Gastrocnemius medialis (tissue), 4 donors: ENCODE measurements around the gene GPR183. TPM values are rescaled to one million over a fixed set of nuclear protein-coding genes. Genes with fewer than 3 reads are reported as not detected.

ENCODE experiments used
- ATAC-seq, 2 donors: fragments of 150-250 bp; one replicate each; pipeline ENCODE4 v1.9.1; 2016
- DNase-seq, 2 donors: peaks; one replicate each; pipeline ENCODE4 v3.0.0-alpha.2; 2019
- H3K27ac ChIP-seq, 4 donors: fragments of 200-600 bp; sonication (generic); 1 replicate in 1 of 4; 2 replicates in 3 of 4; pipeline ENCODE4 v1.5.1; 2016 to 2018; ENCODE audit warnings: mild to moderate bottlenecking in 2 of 4, moderate library complexity in 1 of 4
- H3K27me3 ChIP-seq, 3 donors: fragments of 200-600 bp; sonication (generic) in 2 of 3; 1 replicate in 1 of 3; 2 replicates in 2 of 3; pipeline versions ENCODE4 v1.5.1 to v1.6.0; 2016 to 2019; ENCODE audit warnings: mild to moderate bottlenecking in 1 of 3, moderate library complexity in 1 of 3
- H3K36me3 ChIP-seq, 2 donors: fragments of 200-600 bp; sonication (generic) in 1 of 2; one replicate each; pipeline ENCODE4 v1.5.1; 2017 to 2018
- H3K4me1 ChIP-seq, 2 donors: fragments of 200-600 bp; sonication (generic) in 1 of 2; one replicate each; pipeline ENCODE4 v1.5.1; 2016 to 2017; ENCODE audit warnings: mild to moderate bottlenecking in 2 of 2
- H3K4me3 ChIP-seq, 4 donors: fragments of 200-600 bp; sonication (generic) in 3 of 4; 1 replicate in 1 of 4; 2 replicates in 3 of 4; pipeline ENCODE4 v1.5.1; 2016 to 2019; ENCODE audit warnings: mild to moderate bottlenecking in 2 of 4
- H3K9me3 ChIP-seq, 3 donors: fragments of 200-600 bp; sonication (generic) in 2 of 3; 1 replicate in 1 of 3; 2 replicates in 2 of 3; pipeline ENCODE4 v1.5.1; 2016 to 2019
- CTCF ChIP-seq, 5 experiments: fragments of 450-650 bp in 3 of 5; fragments of 200-600 bp in 2 of 5; sonication (generic) in 2 of 5; IDR thresholded peaks in 4 of 5; conservative IDR thresholded peaks in 1 of 5; 1 replicate in 4 of 5; 2 replicates in 1 of 5; pipeline ENCODE4 v1.5.1; 2016 to 2019; ENCODE audit warnings: antibody characterized with exemption in 5 of 5, mild to moderate bottlenecking in 3 of 5, moderate library complexity in 3 of 5
- POLR2A ChIP-seq, 2 donors: fragments of 450-650 bp; IDR thresholded peaks; one replicate each; pipeline ENCODE4 v1.6.1; 2017; ENCODE audit warnings: antibody characterized with exemption in 2 of 2, mild to moderate bottlenecking in 2 of 2, moderate library complexity in 2 of 2
- in situ Hi-C, 4 donors: fragments of 200-750 bp; cut with MboI; loops; one replicate each; pipeline versions ENCODE4 v1.15.0 to v1.8.0; 2017; ENCODE audit warnings: low sequenced_read_pairs in 4 of 4
- intact Hi-C: fragments of 100-400 bp; cut with DNase I; formaldehyde crosslinking; loops from one replicate; pipeline ENCODE4 v1.15.1; 2023; ENCODE audit warnings: low total_unique reads
- total RNA-seq, 4 donors: library from RNA; depleted of rRNA; stranded (reverse); fragments of >200 nt; gene quantifications; one replicate each; pipeline versions ENCODE4 v1.1.0 to v1.2.3, GENCODE V29; 2016

GPR183 gene
- total RNA-seq, 4 donors from 2014 or later = 0.49 to 3.4 (median 2.5) TPM

- in situ Hi-C loops = no loop called here
- peaks cover 11 to 21% of the 10 kb centered on the region in 2 donors for H3K4me1 ChIP-seq
- TF ChIP-seq CTCF (IDR thresholded peaks at IDR 0.05 in 4 of 5, conservative IDR thresholded peaks at IDR 0.05 in 1 of 5) (no peak), POLR2A (IDR thresholded peaks at IDR 0.05) (no peak)
- no peak for DNase-seq
- no peaks in the 10 kb centered on the region for H3K9me3 ChIP-seq
- no peak overlapping the region for H3K4me3 ChIP-seq
- H3K27ac ChIP-seq = peak overlapping the region; percentile 71 to 79 (median 76)
- peaks cover 0 to 6% of the 10 kb centered on the region in 2 donors for H3K36me3 ChIP-seq
- intact Hi-C loops = loop anchor here (10.0 kb wide), 1 partner anchor 89 kb away; no protein-coding TSS in a partner anchor
- no peak for ATAC-seq
- no peaks in the 10 kb centered on the region for H3K27me3 ChIP-seq
These were observed 6.3 kb upstream of the GPR183 start for GRCh38 chr13:99313501-99313900.

GRCh38 chr13:99312493-99312883 is 5.3 kb upstream of the GPR183 start:
- peak; percentile 97 for ATAC-seq
- H3K9me3 ChIP-seq = no peaks in the 10 kb centered on the region
- DNase-seq = peak; percentile 87 to 96
- no peaks in the 10 kb centered on the region for H3K27me3 ChIP-seq
- TF ChIP-seq POLR2A (IDR thresholded peaks at IDR 0.05) = peak; percentile 64
- TF ChIP-seq CTCF (IDR thresholded peaks at IDR 0.05 in 4 of 5, conservative IDR thresholded peaks at IDR 0.05 in 1 of 5) = no peak
- intact Hi-C loops (loop anchor here (1.0 to 10.0 kb wide), 2 partner anchors 30 to 88 kb away; no protein-coding TSS in a partner anchor), in situ Hi-C loops (no loop called here)
- H3K4me1 ChIP-seq = peaks cover 16 to 21% of the 10 kb centered on the region in 2 donors
- H3K27ac ChIP-seq = peak overlapping the region; percentile 71 to 79 (median 76)
- H3K4me3 ChIP-seq = no peak overlapping the region
- H3K36me3 ChIP-seq = no peaks in the 10 kb centered on the region

GRCh38 chr13:99311748-99312492 is 4.7 kb upstream of the GPR183 start:
- no peak for TF ChIP-seq CTCF (IDR thresholded peaks at IDR 0.05 in 4 of 5, conservative IDR thresholded peaks at IDR 0.05 in 1 of 5)
- TF ChIP-seq POLR2A (IDR thresholded peaks at IDR 0.05) = no peak
- ATAC-seq = no peak
- in situ Hi-C loops (no loop called here), intact Hi-C loops (loop anchor here (1.0 to 10.0 kb wide), 2 partner anchors 30 to 87 kb away; no protein-coding TSS in a partner anchor)
- Histone ChIP-seq H3K4me1 (peaks cover 16 to 21% of the 10 kb centered on the region in 2 donors), H3K27me3 (no peaks in the 10 kb centered on the region), H3K9me3 (no peaks in the 10 kb centered on the region), H3K4me3 (no peak overlapping the region), H3K27ac (peak overlapping the region; percentile 71 to 79 (median 76)), H3K36me3 (no peaks in the 10 kb centered on the region)
- DNase-seq = no peak

GRCh38 chr13:99311137-99311536 is 3.9 kb upstream of the GPR183 start:
- intact Hi-C loops = loop anchor here (10.0 kb wide), 1 partner anchor 86 kb away; no protein-coding TSS in a partner anchor
- DNase-seq = no peak
- H3K4me1 ChIP-seq = peaks cover 16 to 21% of the 10 kb centered on the region in 2 donors
- H3K27me3 ChIP-seq = no peaks in the 10 kb centered on the region
- no peaks in the 10 kb centered on the region for H3K36me3 ChIP-seq
- H3K4me3 ChIP-seq = no peak overlapping the region
- H3K9me3 ChIP-seq = no peaks in the 10 kb centered on the region
- TF ChIP-seq CTCF (IDR thresholded peaks at IDR 0.05 in 4 of 5, conservative IDR thresholded peaks at IDR 0.05 in 1 of 5) (no peak), POLR2A (IDR thresholded peaks at IDR 0.05) (no peak)
- in situ Hi-C loops = no loop called here
- H3K27ac ChIP-seq = peak overlapping the region; percentile 71 to 79 (median 76)
- no peak for ATAC-seq
